NCI-H2196 (cell line): Measurements from ENCODE around the gene AMH.
A peak's percentile ranks its signal among the peaks of the same experiment; 100 is the strongest.

Experiments
- DNase-seq: peaks from one replicate; lab custom pipeline; 2025; ENCODE audit not compliant: unreplicated experiment; lab: John Stamatoyannopoulos, UW

The AMH gene

DNA sequence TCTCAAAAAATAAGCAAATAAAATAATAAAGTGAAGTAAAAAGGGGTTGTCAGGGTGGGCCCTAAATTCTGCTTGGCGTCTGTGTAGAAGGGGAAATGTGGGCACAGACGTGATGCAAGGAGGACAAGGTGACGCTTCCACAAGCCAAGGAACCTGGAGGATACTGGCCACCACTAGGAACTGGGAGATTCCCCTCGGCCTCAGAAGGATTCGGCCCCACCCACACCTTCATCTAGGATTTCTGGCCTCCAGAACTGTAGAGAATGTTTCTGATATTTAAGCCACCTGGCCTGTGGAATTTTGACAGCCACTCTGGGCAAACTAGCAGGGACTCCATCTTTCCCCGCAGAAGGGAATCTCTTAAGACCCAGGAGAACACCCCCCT is 14.1 kb upstream of the AMH start:
- DNase-seq: peak; percentile 58

DNA sequence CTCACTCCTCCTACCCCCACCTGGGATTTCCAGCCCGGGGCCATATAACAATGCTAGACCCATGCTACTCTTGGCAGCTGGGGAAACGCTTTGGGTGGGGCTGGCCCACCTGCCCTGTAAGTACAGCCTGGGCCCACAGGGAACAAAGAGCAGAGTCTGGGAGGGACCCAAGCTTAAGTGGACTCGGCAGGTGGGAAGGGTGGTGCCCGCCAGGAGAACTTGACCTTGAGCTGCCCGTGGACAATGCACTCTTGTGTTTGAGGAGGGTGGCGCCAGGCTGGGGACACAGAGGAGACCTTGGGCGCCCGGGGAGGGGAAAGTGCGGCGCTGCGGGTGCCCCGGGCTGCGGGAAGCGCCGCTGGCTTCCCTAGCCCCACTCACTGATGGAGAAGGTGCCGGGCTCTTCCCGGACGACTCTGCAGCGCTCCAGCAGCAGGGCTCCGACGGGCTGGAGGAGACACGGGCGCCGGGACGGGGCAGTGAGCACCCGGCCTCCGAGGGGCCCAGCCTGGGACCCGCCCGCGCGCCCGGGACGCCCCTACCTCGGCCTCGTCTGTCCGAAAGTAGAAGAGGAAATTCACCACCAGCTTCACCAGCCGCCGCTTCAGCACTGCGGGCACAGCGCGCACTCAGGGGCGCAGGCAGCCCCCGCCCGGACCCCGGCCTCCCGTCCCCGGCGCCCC is 13.6 kb upstream of the AMH start:
- peak; percentile 58 for DNase-seq

- DNase-seq: no peak
Observed at GRCh38 chr19:2236064-2236313, 13.1 kb upstream of the AMH start.

DNA sequence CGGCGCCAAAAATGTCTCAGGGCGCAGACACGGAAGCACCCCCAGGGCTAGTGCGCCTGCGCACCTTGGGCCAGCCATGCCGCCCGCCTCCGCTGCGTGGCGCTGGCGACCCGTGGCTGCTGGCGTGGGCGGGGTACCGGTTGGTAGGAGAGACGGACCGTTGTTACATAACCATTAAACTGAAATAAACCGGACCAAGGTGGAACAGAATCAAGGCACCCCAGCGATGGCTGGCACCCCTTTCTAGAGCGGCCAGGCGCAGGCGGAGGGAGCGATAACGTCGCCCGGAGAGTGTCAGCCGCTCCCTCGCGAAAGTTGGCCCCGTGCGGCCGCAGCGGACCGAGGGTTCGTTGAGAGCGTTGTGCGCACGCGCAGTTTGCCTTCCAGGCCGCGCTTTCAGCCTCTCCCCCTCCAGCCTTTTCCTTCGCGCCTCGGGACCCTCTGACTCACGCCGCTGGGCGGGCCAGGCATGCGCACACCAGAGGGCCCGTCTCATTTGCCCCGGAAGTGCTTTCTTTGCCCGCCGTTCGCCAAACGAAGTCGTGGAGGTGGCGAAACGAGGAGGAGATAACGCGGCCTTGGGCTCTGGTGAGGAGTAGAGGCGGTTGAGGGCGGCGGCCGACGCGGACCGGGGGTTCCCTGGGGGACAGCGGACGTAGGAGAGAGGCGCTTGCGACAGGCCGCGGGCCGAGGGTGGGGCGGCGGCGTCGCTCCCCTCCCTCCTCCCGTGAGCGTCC is 12.6 kb upstream of the AMH start, which contains the start of the genes PLEKHJ1 and SF3A2:
PLEKHJ1 (minus strand) TSS at position 16 of the 737 bp plus-strand sequence. CDS start 81 bp downstream, outside the sequence.
SF3A2 (plus strand) TSS at position 511 of the 737 bp plus-strand sequence. CDS start 6,595 bp downstream, outside the sequence.
- DNase-seq: peak; percentile 97

- no peak for DNase-seq
Observed at GRCh38 chr19:2237051-2237868, 11.9 kb upstream of the AMH start.

DNA sequence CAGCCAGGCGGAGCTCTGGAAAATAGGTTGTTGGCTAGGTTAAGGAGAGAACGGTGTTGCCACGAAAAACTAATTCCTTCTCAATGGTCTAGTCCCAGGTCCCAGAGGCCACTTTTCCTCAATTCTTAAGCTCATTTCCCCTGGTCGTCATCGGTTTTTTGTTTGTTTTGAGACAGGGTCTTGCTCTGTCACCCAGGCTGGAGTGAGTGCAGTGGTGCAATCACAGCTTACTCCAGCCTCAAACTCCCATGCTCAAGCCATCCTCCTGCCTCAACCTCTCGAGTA is 11.3 kb upstream of the AMH start:
- no peak for DNase-seq

GRCh38 chr19:2239173-2239572 is 9.9 kb upstream of the AMH start:
- DNase-seq: no peak

DNA sequence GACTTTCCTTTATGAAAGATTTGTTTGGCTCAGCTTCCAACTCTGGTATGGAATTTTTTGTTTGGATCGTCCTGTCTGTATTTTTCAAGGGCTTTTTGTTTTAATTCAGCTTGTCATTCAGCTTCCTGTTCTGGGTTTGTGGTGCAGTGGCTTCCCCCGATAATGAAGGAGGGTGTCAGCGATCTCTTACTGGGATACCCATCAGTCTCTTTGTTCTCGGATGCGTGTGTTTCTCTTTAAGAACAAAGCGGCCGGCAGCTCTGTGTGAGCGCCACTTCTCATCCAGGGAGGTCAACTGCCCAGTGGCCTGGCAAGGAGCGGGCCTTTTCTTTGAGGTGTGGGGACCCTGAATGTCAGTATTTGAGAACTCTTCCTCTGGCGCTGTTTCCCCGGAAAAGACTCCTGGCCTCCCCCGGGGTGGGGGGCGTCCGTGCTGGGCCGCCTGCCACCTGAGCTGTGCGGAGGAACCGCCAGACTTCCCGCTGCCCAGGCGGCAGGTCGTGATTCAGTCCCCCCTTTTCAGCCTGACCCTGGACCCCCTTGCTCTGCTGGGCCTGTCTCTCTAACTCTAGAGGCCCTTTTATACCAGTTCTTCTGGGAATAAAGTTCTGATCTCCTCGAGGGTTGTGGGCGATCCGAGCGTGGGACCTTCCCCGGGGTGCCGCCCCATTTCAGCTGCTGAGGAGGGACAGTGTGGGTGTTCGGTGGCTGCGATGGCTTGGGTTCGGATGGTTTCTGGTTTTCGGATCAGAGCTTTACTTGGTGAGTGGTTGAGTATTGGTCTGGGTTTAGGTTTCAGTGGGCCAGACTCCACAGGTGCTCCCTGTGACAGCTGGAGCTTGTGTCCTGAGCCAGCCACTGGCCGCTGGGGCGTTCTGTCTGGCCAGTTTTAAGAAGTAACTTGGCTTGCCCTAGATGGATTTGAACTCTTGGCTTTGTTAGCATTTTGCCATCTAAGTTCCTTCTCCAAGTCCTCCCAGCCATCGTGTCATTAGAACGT is 9.1 kb upstream of the AMH start:
- DNase-seq: no peak

DNA sequence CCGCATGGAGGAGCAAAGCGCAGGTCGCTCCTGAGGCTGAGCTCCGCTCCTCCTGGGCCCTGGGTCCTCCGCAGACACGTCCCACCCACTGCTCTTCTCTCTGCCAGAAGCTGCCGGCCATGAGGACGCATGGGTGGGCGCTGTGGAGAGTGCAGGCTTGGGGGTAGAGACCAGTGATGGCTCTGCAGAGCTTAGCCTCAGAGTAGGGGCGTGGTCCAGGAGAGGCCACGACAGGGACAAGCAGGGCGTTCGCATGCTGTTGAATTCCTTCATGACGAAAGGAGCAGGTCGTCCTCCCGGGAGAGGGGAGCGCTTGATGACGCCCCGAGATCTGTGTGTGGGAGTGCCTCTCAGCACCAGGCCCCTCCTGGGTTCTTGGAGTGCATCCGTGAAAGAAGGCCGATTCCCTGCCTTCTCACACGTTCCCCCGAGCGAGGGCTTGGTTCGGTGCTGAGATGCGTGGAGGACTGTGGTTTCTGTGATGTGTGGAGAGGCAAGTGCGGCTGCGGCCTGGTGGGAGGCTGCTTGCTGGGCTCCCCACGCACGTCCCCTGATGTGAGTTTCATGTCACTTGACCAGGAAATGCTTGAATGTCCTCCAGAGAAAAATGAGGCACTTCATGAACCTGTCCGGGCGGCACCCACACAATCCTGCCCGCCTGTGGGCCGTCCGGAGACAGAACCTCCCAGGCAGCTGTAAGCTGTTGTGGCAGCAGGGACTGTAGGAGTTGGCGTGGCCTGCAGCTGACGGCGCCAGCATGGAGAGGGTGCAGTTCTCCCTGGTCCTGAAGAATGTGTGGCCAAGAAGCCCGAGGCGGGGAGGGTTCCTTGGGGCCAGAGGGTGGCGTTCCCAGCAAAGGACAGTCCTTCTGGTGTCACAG is 8.0 kb upstream of the AMH start:
- DNase-seq: no peak

- no peak for DNase-seq
Observed at GRCh38 chr19:2242092-2242537, 7.0 kb upstream of the AMH start.

GRCh38 chr19:2242816-2243215 is 6.3 kb upstream of the AMH start:
- no peak for DNase-seq

DNA sequence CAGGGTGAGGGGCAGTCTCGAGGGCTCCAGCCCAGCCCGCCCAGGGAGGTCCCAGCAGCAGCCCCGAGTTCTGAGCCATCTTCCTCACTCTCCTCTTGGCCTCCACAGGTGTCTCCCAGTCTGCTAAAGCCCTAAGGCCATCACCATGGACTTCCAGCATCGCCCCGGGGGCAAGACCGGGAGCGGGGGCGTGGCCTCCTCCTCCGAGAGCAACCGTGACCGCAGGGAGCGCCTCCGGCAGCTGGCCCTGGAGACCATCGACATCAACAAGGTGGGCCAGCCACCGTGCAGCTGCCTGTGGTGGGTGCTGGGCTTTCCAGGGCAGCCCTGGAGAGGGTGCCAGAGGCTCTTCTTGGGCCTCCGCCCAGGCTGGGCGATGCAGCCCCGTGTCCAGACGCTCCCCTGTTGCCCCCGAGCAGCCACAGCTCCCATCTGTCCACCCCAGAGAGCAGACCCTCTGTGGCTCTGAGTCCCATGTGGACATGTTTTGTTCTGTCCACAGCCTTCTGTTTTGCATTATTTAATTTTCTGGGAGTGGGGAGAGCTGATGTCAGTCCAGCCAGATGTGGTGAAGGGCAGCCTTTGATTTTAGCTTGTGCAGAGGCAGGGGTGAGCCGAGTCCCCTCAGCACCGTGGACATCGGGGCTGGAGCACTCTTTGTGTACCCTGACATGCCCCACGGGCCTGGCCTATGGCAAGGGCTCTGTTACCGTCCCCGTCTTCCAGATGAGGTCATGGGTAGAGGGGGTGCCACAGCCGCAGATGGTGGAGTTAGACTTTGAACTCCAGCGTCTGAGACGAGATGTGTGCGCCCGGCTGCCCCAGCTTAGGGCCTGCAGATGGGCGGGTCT is 5.6 kb upstream of the AMH start:
- DNase-seq: no peak

DNA sequence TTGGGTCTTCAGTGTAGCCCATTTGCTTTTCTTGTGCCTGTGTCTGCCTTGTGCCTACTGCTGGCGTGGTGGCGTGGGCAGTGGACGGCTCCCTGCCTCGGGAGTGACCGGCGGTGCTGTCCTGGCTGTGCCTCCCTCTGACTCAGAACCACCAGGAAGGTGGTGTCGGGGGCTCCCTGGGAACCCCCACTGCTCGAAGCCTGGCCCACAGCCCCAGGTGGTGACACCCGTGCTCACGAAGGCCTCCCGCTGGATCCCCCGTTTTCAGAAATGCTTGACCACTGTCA is 5.1 kb upstream of the AMH start:
- no peak for DNase-seq

GRCh38 chr19:2244486-2244885 is 4.6 kb upstream of the AMH start:
- no peak for DNase-seq

- no peak for DNase-seq
Observed at GRCh38 chr19:2245273-2245672, 3.9 kb upstream of the AMH start.

GRCh38 chr19:2246014-2246620 is 3.0 kb upstream of the AMH start:
- no peak for DNase-seq

GRCh38 chr19:2246801-2247361 is 2.2 kb upstream of the AMH start:
- DNase-seq: peak; percentile 75

- DNase-seq: no peak
Observed at GRCh38 chr19:2247433-2248101, 1.6 kb upstream of the AMH start.
